NCI-H460 (cell line): ENCODE results near the gene SIRPG. TPM values are rescaled to one million over a fixed set of nuclear protein-coding genes. Genes with fewer than 3 reads are reported as not detected.
"Not testable (repeated sequence)": the region's sequence is repeated elsewhere in the genome, so short reads cannot be mapped to it uniquely, and the experiment has no call there.

Experiments used
- DNase-seq: peaks from one replicate; pipeline ENCODE4 v3.0.0-alpha.2; 2016; ENCODE audit warnings: low read depth; ENCODE audit errors: extremely low read depth
- small RNA-seq, 2 experiments: library from RNA; depleted of rRNA; stranded (forward); fragments of <200 nt; gene quantifications; one replicate each; pipeline ENCODE3, GENCODE V24; 2014
- total RNA-seq: library from RNA; depleted of rRNA; stranded (reverse); fragments of >200 nt; shearing (Covaris generic); gene quantifications from 2 replicates; pipeline ENCODE4 v1.2.3, GENCODE V29; 2014; rRNA removed

SIRPG gene
- total RNA-seq, 1 experiment from 2014 or later: not detected

DNA sequence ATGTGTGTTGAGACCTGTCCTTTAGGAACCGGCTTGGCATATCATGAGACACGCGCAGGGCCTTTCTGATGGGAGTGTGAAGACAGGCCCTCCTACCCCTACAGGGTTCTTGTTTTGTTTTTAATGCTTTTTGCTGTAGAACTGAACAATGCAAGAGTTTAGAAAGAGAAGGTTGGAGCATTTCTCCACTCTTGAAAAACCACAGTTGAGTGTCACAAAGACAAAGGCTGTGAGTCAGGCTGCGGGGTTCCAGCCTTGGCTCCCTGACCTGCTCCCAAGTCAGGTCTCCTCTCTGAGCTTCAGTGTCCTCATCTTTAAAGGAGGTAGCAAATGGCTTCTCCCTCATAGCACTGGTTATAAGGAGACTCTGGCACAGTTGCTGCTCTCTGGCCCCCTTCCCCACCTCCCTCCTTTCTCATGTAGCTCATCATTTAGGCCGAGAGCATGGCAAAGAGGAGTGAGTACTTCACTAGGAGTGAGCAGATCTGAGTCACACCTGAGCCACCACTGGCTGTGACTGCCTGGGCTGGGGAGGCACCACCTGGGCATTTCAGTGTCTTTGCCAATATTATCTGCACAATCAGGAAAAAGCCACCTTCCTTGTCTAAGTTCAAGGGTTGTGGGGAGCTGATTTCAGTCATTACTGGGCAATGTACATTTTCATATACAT lies 48.8 kb downstream of the SIRPG start:
- DNase-seq: not testable (repeated sequence)

DNA sequence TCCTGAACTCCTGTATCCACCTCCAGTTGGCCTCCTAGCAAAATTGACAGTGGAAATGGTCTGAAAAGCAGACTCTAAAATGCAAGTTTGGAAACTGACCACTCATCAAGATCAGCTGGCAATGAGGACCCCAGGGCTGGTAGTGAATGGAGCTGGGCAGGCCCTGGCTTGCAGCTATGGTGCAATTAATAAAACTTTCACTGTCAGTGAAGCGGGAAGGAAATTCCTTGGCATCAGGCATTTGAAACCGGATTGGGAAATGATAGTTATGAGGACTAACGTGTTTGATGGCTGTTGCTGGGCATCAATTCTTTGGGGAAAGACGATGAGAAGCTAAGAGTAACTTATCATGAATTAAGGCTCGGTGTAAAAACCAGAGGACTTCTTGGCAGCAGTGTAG lies 56.8 kb downstream of the SIRPG start:
- no peak for DNase-seq

DNA sequence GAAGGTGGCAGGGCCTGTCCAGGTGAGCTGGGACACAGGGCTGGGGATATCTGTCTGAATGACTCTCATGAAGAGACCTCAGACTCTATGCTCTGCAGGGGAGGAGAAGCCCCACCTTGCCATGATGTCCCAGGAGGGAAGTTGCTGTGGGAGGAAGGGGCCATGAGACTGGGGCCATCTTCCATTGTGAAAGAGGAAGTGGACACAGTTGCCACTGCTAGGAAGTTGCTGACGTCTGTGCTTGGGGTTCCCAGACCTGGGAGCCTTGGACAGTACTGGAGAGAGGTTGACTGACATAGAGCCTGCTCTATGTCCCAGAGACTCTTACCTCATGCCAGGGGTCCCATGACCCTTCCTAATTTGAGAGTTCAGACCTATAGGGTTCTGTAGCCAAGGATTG lies 62.2 kb downstream of the SIRPG start:
- no peak for DNase-seq

DNA sequence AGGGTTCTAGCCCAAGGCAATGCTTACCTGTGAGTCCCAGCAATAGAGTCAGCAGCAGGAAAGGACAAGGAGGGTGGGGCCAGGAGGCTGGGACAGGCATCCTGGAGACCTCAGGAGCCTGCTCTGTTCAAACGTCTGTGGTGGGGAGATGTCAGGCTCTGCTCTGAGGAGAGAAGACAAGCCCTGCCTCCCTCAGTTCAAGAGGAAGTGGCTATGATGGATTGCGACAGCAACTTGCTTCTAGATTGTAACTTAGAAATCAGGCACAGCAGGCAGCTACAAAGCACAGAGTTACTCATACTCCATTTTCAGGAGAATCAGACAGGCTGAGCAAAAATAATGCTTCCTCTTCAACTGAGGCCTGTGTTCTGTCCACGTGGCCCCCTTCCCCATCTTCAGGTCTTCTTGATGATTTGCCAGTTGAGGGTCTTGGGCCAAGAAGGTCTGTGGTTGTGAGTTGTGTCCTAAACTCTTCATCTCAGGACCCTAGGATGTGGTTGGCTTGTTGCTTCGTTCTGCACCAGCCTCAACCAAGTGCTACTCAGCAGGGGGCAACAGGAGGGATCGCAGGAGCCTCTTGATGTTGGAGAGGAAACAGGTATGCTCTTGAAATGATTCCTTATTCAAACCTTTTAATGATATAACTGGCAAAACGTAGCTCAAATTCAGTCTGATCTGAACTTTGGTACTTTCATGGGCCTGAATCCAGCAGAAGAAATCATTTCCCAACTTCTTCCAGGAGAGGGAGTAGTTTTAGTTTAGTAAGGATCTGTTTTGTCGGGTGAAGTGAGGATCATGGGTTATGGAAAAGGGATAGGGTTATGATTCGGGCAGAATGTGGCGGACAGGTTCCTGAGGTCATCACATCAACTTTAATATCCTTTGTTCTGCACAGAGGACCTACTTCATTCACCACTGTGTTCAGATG lies 68.8 kb downstream of the SIRPG start:
- no peak for DNase-seq

DNA sequence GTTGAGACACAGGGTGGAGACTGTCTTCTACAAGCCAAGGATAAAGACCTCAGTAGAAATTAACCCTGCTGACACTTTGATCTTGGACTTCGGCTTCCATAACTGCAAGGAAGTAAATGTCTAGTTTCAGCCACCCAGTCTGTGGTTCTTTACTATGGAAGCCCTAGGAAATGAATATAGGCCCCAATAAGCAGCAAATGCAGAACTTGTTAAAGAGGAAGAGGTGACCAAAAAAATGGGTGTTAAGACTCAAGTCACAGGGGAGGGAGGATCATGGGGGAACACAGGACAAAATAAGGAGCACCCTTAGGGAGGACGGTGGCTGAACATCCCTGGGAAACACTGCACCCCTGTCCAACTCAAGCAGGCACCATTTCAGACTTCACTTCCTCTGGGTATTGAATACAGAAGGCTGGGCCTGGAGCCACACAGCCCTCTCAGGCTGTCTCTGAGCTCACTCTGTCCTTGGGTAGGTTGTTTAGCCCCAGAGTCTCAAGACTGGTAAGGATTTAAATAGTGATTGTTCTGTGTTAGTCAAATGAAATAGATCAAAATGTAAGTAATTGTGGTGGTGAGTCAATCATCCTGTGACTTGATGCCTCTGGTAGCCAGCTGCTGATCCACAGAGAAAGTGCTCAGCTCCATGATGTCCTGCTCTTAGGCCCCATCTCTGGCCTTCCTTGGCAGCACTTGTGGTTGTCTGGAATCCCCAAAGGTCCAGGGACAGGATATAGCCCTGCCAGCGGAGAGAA lies 69.6 kb downstream of the SIRPG start:
- no peak for DNase-seq

DNA sequence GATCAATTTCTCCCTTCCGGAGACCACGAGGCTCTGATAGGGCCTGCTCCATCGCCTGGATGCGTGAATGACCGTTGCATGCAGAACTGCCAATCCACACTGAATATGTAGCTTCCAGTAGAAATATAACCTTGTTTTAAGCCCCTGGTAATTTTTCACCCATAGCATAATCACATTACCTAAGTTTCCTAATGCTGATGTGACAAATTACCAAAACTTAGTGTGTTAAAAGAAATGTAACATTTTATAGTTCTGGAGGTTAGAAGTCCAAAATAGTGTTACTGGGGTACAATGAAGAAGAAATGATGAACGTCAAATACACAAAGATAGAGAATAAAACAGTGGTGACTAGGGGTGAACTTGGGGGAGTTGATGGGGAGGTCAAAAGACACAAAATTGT lies 78.1 kb downstream of the SIRPG start:
- no peak for DNase-seq

Small RNA genes within 50 kb of the gene (small RNA-seq; reads per million reads assigned to genes)
- gene AL109809.3: 0 reads per million in 2 experiments
- gene RN7SL561P: 0 reads per million in 2 experiments

Other genes starting within 250 kb of the SIRPG start
- 32.5 and 48.4 TPM in 2 replicates for gene NSFL1C, start 190.9 kb downstream of the SIRPG start, total RNA-seq
- not detected in 2 replicates for gene SIRPB2, start 166.4 kb downstream of the SIRPG start, total RNA-seq
- gene SIRPD, start 100.1 kb downstream of the SIRPG start, total RNA-seq: not detected in 2 replicates
- 0.05 and 0.20 TPM in 2 replicates for gene SIRPB1, start 37.8 kb downstream of the SIRPG start, total RNA-seq
- 5.7 and 6.2 TPM in 2 replicates for gene SIRPA, start 237.6 kb upstream of the SIRPG start, total RNA-seq